Hepatocyte (in vitro differentiated cells): Measurements from ENCODE around the gene PRKAG1. TPM values are rescaled to one million over a fixed set of nuclear protein-coding genes. Genes with fewer than 3 reads are reported as not detected.

Experiments used
- DNase-seq: peaks from one replicate; pipeline ENCODE4 v3.0.0-alpha.2; 2016; ENCODE audit warnings: low spot score
- H2AFZ ChIP-seq: fragments of 200-600 bp; sonication (generic); 2 replicates; pipeline ENCODE4 v1.6.0; 2016; ENCODE audit warnings: antibody characterized with exemption, mild to moderate bottlenecking
- H3K27ac ChIP-seq: fragments of 200-600 bp; sonication (generic); 2 replicates; pipeline ENCODE4 v1.5.1; 2016; ENCODE audit warnings: mild to moderate bottlenecking
- H3K27me3 ChIP-seq: fragments of 200-600 bp; sonication (generic); 2 replicates; pipeline ENCODE4 v1.6.1; 2016
- H3K36me3 ChIP-seq: fragments of 200-600 bp; sonication (generic); replicated peaks from 2 replicates; pipeline ENCODE4 v1.5.1; 2016; ENCODE audit warnings: low read depth; ENCODE audit not compliant: insufficient read depth
- H3K4me1 ChIP-seq: fragments of 200-600 bp; sonication (generic); 2 replicates; pipeline ENCODE4 v1.5.1; 2016; ENCODE audit warnings: mild to moderate bottlenecking, moderate library complexity; ENCODE audit not compliant: insufficient read depth
- H3K4me2 ChIP-seq: fragments of 200-600 bp; sonication (generic); 2 replicates; pipeline ENCODE4 v1.6.0; 2016
- H3K4me3 ChIP-seq: fragments of 200-600 bp; sonication (generic); 2 replicates; pipeline ENCODE4 v1.5.1; 2016; ENCODE audit warnings: mild to moderate bottlenecking
- H3K79me2 ChIP-seq: fragments of 200-600 bp; sonication (generic); 2 replicates; pipeline ENCODE4 v1.6.0; 2017; ENCODE audit warnings: mild to moderate bottlenecking
- H3K9me2 ChIP-seq: fragments of 200-600 bp; sonication (generic); replicated peaks from 2 replicates; pipeline ENCODE4 v1.6.0; 2017; ENCODE audit warnings: mild to moderate bottlenecking; ENCODE audit not compliant: insufficient read depth
- H3K9me3 ChIP-seq: fragments of 200-600 bp; sonication (generic); 2 replicates; pipeline ENCODE4 v1.5.1; 2016; ENCODE audit warnings: low read depth, mild to moderate bottlenecking
- H4K20me1 ChIP-seq: fragments of 200-600 bp; sonication (generic); 2 replicates; pipeline ENCODE4 v1.6.0; 2016; ENCODE audit warnings: mild to moderate bottlenecking; ENCODE audit not compliant: insufficient read depth, poor library complexity, severe bottlenecking
- CTCF ChIP-seq: fragments of 200-600 bp; sonication (generic); IDR thresholded peaks from 2 replicates; pipeline ENCODE4 v1.5.1; 2016; ENCODE audit warnings: antibody characterized with exemption, mild to moderate bottlenecking; ENCODE audit not compliant: poor library complexity
- EZH2 ChIP-seq: fragments of 200-600 bp; sonication (generic); IDR thresholded peaks from 2 replicates; pipeline ENCODE4 v1.6.1; 2016; ENCODE audit warnings: antibody characterized with exemption, mild to moderate bottlenecking, borderline replicate concordance
- EZH2phosphoT487 ChIP-seq: fragments of 200-600 bp; sonication (generic); IDR thresholded peaks from one replicate; pipeline ENCODE4 v1.6.1; 2018; ENCODE audit warnings: antibody characterized with exemption, mild to moderate bottlenecking, low read depth, moderate library complexity; ENCODE audit not compliant: unreplicated experiment, severe bottlenecking
- WGBS: methylation state at CpG from one replicate; pipeline ENCODE4 v1.1.6; 2016; ENCODE audit warnings: low lambda C conversion rate; ENCODE audit errors: missing lambda C conversion rate; 5-methylcytosine and 5-hydroxymethylcytosine counted together
- polyA plus RNA-seq: library from polyadenylated mRNA; unstranded; fragments of >200 nt; fragmentation: Nextera tagmentation; extraction: Ambion mirVana; gene quantifications from 2 replicates; pipeline ENCODE4 v1.2.1, GENCODE V29; 2016
- total RNA-seq: library from RNA; depleted of rRNA; stranded (reverse); fragments of >200 nt; gene quantifications from 2 replicates; pipeline ENCODE4 v1.2.3, GENCODE V29; 2014

The PRKAG1 gene
- total and polyA plus RNA-seq, 2 experiments from 2014 or later = 46.0 to 61.5 TPM

GRCh38 chr12:48957141-48958048 is 61.2 kb downstream of the PRKAG1 start, which contains the start of gene ARF3:
Gene ARF3 (minus strand): TSS chr12:48957487. CDS start chr12:48941095, 16,392 bp downstream.
- peak within 1 kb of the TSS; percentile 98 for H2AFZ ChIP-seq
- H3K27me3 ChIP-seq = no peaks in the 10 kb centered on the region
- TF ChIP-seq CTCF (no peak), EZH2phosphoT487 (no peak), EZH2 (no peak)
- peaks cover 23% of the 10 kb centered on the region for H4K20me1 ChIP-seq
- peak within 1 kb of the TSS; percentile 93 for H3K27ac ChIP-seq
- peak; percentile 98 for DNase-seq
- H3K4me1 ChIP-seq = peaks cover 16% of the 10 kb centered on the region
- under 1% methylated on average over 39 of the region's 58 CpGs for WGBS
- no peaks in the 10 kb centered on the region for H3K9me2 ChIP-seq
- H3K9me3 ChIP-seq = no peaks in the 10 kb centered on the region
- no peaks in the 10 kb centered on the region for H3K36me3 ChIP-seq
- peak within 1 kb of the TSS; percentile 78 for H3K4me2 ChIP-seq
- peak within 1 kb of the TSS; percentile 95 for H3K4me3 ChIP-seq
- H3K79me2 ChIP-seq = peaks cover 38% of the 10 kb centered on the region

GRCh38 chr12:48956279-48957140 is 62.1 kb downstream of the PRKAG1 start:
- TF ChIP-seq EZH2 = no peak
- TF ChIP-seq CTCF = peak; percentile 17
- TF ChIP-seq EZH2phosphoT487 = no peak
- Histone ChIP-seq H2AFZ (peak overlapping the region; percentile 66), H3K4me1 (peaks cover 16% of the 10 kb centered on the region), H3K79me2 (peaks cover 47% of the 10 kb centered on the region), H3K9me3 (no peaks in the 10 kb centered on the region), H4K20me1 (peaks cover 32% of the 10 kb centered on the region), H3K36me3 (no peaks in the 10 kb centered on the region), H3K27ac (peak overlapping the region; percentile 93), H3K4me2 (peak overlapping the region; percentile 78), H3K4me3 (peak overlapping the region; percentile 95), H3K9me2 (no peaks in the 10 kb centered on the region), H3K27me3 (no peaks in the 10 kb centered on the region)
- DNase-seq = peak; percentile 95
- WGBS = under 1% methylated on average over 24 of the region's 29 CpGs

- Histone ChIP-seq H3K27me3 (no peaks in the 10 kb centered on the region), H3K79me2 (peaks cover 62% of the 10 kb centered on the region), H2AFZ (no peak overlapping the region), H3K4me1 (peaks cover 16% of the 10 kb centered on the region), H4K20me1 (peaks cover 46% of the 10 kb centered on the region), H3K36me3 (no peaks in the 10 kb centered on the region), H3K4me3 (no peak overlapping the region), H3K4me2 (peak overlapping the region; percentile 78), H3K9me2 (no peaks in the 10 kb centered on the region), H3K27ac (no peak overlapping the region), H3K9me3 (no peaks in the 10 kb centered on the region)
- 95% methylated on average over 3 of the region's 3 CpGs for WGBS
- TF ChIP-seq EZH2phosphoT487 = no peak
- DNase-seq = no peak
These were observed 63.6 kb downstream of the PRKAG1 start for GRCh38 chr12:48954841-48955501.
